Mesendoderm (in vitro differentiated cells): Measurements from ENCODE around the gene IGF1R.

Experiments
- DNase-seq: peaks from one replicate; pipeline ENCODE4 v3.0.0; 2013
- H2AK5ac ChIP-seq: 2 replicates; pipeline ENCODE4 v1.6.1; 2013; ENCODE audit warnings: low read length, inconsistent platforms
- H2BK120ac ChIP-seq: 2 replicates; pipeline ENCODE4 v1.6.1; 2013; ENCODE audit warnings: low read depth, mild to moderate bottlenecking, low read length, moderate library complexity, mixed read lengths
- H2BK15ac ChIP-seq: replicated peaks from 2 replicates; pipeline ENCODE4 v1.6.1; 2013; ENCODE audit warnings: low read depth, mild to moderate bottlenecking, moderate library complexity
- H2BK5ac ChIP-seq: 2 replicates; pipeline ENCODE4 v1.6.1; 2013; ENCODE audit warnings: low read length, inconsistent platforms
- H3K18ac ChIP-seq: 2 replicates; pipeline ENCODE4 v1.6.1; 2013; ENCODE audit warnings: mild to moderate bottlenecking, low read length, mixed read lengths
- H3K23ac ChIP-seq: one replicate; pipeline ENCODE4 v1.6.1; 2013; ENCODE audit warnings: low read length
- H3K27ac ChIP-seq: 2 replicates; pipeline ENCODE4 v1.5.1; 2013; ENCODE audit warnings: low read depth, mild to moderate bottlenecking, inconsistent platforms, low read length, moderate library complexity
- H3K27me3 ChIP-seq: 2 replicates; pipeline ENCODE4 v1.6.1; 2013; ENCODE audit warnings: low read length, control low read depth, mild to moderate bottlenecking, inconsistent platforms; ENCODE audit not compliant: insufficient read depth, poor library complexity
- H3K36me3 ChIP-seq: 2 replicates; pipeline ENCODE4 v1.6.1; 2013; ENCODE audit warnings: low read length, inconsistent platforms; ENCODE audit not compliant: control insufficient read depth, insufficient read depth
- H3K4ac ChIP-seq: one replicate; pipeline ENCODE4 v1.6.1; 2013; ENCODE audit warnings: low read depth, mild to moderate bottlenecking, low read length, moderate library complexity
- H3K4me1 ChIP-seq: 2 replicates; pipeline ENCODE4 v1.6.1; 2013; ENCODE audit warnings: low read depth, low read length, inconsistent platforms; ENCODE audit not compliant: control insufficient read depth
- H3K4me2 ChIP-seq: 2 replicates; pipeline ENCODE4 v1.6.1; 2013; ENCODE audit warnings: low read length
- H3K4me3 ChIP-seq: 2 replicates; pipeline ENCODE4 v1.5.1; 2013; ENCODE audit warnings: mild to moderate bottlenecking, low read length
- H3K56ac ChIP-seq: one replicate; pipeline ENCODE4 v1.6.1; 2013; ENCODE audit warnings: low read length
- H3K79me1 ChIP-seq: 2 replicates; pipeline ENCODE4 v1.6.1; 2013; ENCODE audit warnings: low read length, inconsistent platforms
- H3K79me2 ChIP-seq: 2 replicates; pipeline ENCODE4 v1.6.1; 2013; ENCODE audit warnings: mild to moderate bottlenecking, low read length; ENCODE audit not compliant: control insufficient read depth, insufficient read depth
- H3K9ac ChIP-seq: 2 replicates; pipeline ENCODE4 v1.6.1; 2013; ENCODE audit warnings: low read length, inconsistent platforms
- H4K5ac ChIP-seq: one replicate; pipeline ENCODE4 v1.6.1; 2013; ENCODE audit warnings: low read length
- H4K8ac ChIP-seq: one replicate; pipeline ENCODE4 v1.6.1; 2013; ENCODE audit warnings: low read depth, mild to moderate bottlenecking, control low read depth, low read length, moderate library complexity
- WGBS: extraction: QIAGEN DNeasy Blood & Tissue Kit; methylation state at CpG from one replicate; pipeline ENCODE4 v1.1.7; 2013; ENCODE audit warnings: low lambda C conversion rate, missing lambda C conversion rate; ENCODE audit not compliant: insufficient coverage; ENCODE audit errors: extremely low coverage; 5-methylcytosine and 5-hydroxymethylcytosine counted together

IGF1R gene

DNA sequence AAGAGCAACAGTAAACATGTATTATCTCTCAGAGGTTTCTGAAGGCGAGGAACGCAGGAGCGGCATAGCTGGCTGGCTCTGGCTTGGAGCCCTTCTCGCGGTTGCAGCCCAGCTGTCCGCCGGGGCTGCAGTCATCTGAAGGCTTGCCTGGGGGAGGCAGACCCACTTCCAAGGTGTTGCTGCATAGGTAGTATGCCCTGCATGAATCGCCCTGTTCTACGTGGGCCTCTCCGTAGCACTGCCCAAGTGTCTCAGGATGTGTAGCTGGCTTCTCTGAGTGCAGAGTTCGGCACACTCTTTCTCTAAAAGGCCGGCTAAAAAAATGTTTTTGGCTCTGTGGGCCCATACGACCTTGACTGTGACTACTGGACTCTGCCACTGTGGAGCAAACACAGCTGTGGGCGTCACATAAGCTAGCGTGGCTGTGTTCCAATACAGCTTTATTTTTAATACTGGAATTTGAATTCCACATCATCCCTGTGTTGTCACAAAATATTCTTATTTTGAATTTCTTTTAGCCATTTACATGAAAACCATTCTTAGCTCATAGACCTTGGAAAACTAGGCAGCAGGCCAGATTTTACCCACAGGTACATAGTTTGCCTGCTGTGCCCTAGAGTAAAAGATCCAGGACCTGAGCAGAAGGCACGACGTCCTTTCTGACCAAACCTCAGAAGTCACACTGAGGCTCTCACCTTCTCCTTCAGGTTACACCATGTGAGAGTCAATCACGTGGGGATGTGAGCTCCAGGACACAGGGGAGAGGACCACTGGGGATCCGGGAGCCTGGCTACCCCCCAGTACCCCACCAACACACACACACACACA, 303.4 kb downstream of the IGF1R start:
- WGBS, result no CpG with 5 or more reads among the region's 19 CpGs
- no peak for DNase-seq

DNA sequence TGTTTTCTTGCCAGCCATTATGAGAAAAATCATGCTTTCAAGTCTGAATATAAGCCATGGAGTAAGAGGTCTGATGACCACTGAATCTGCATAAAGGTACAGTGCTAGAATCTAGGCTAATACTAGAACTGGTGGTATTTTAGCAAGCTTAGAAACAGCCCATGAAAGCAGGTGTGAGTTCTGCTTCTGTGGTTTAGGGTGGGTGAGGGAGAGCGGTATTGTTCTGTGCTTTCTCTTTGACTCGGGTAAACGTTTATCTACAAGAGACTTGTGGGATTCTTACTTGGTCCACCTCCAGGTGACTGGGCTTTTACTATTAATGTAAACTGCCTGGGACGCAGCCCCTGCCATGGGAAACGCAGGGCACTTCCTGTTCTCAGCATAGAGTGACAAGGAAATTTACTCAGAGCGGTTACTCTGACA, 304.1 kb downstream of the IGF1R start:
- WGBS, result no CpG with 5 or more reads among the region's 6 CpGs
- no peak overlapping the region for H2AK5ac ChIP-seq
- H4K8ac ChIP-seq, result no peak overlapping the region
- H3K4ac ChIP-seq, result no peak overlapping the region
- H3K18ac ChIP-seq, result no peak overlapping the region
- no peak overlapping the region for H4K5ac ChIP-seq
- no peak overlapping the region for H3K9ac ChIP-seq
- H3K27me3 ChIP-seq, result no peaks in the 10 kb centered on the region
- no peak overlapping the region for H3K4me2 ChIP-seq
- no peaks in the 10 kb centered on the region for H3K4me1 ChIP-seq
- H3K56ac ChIP-seq, result no peak overlapping the region
- H2BK5ac ChIP-seq, result no peak overlapping the region
- H3K4me3 ChIP-seq, result no peak overlapping the region
- H2BK15ac ChIP-seq, result no peak overlapping the region
- no peaks in the 10 kb centered on the region for H3K79me1 ChIP-seq
- DNase-seq, result no peak
- H3K27ac ChIP-seq, result no peak overlapping the region
- no peaks in the 10 kb centered on the region for H3K79me2 ChIP-seq
- H3K36me3 ChIP-seq, result peaks cover 16% of the 10 kb centered on the region
- no peak overlapping the region for H3K23ac ChIP-seq
- H2BK120ac ChIP-seq, result no peak overlapping the region

More for the DNA sequence above, 303.4 kb downstream of the IGF1R start:
- Histone ChIP-seq H2BK15ac (no peak overlapping the region), H3K9ac (no peak overlapping the region), H2BK5ac (no peak overlapping the region), H4K8ac (no peak overlapping the region), H3K23ac (no peak overlapping the region), H3K18ac (no peak overlapping the region), H3K4me3 (no peak overlapping the region), H3K79me2 (no peaks in the 10 kb centered on the region), H3K4me1 (no peaks in the 10 kb centered on the region), H4K5ac (no peak overlapping the region), H3K56ac (no peak overlapping the region), H3K4me2 (no peak overlapping the region), H3K4ac (no peak overlapping the region), H2AK5ac (no peak overlapping the region), H3K79me1 (no peaks in the 10 kb centered on the region), H3K36me3 (peaks cover 15% of the 10 kb centered on the region), H2BK120ac (no peak overlapping the region), H3K27me3 (no peaks in the 10 kb centered on the region), H3K27ac (no peak overlapping the region)

DNA sequence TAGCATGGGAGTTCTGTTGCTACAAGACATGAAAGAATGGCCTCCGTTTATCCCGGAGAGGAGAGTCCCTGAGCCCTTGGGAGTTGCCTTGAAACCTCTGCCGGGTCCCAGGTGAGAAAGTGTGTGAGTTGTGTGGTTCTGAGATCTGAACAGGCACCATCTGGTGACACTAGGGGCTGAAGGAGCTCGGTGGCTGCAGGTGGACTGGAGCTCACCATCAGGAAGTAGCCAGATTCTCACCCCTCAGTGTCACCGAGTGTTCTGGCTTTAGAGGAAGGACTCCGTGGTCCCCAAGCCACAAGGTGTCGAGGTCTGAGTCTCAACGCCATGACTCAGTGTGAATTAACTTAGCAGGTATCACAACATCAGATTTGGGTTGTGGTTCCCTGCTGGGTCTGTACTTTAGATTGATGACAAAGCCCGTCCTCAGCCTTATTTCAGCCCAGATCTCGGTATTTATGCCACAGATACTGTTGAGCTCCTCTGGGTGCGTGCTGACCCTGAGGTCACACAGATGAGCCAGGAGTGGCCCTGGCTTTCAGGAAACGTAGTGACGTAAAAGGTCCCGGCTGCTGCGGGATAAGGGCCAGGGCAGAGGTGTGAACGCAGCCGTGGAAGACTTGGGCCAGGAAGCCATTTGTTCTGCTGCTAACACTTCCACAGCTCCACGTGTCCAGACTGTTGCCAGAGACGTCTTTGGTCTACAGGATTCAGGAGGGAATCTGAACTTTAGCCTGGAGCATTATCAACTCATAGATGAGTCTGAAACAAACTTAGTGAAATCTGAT, 304.9 kb downstream of the IGF1R start:
- peaks cover 16% of the 10 kb centered on the region for H3K36me3 ChIP-seq

DNA sequence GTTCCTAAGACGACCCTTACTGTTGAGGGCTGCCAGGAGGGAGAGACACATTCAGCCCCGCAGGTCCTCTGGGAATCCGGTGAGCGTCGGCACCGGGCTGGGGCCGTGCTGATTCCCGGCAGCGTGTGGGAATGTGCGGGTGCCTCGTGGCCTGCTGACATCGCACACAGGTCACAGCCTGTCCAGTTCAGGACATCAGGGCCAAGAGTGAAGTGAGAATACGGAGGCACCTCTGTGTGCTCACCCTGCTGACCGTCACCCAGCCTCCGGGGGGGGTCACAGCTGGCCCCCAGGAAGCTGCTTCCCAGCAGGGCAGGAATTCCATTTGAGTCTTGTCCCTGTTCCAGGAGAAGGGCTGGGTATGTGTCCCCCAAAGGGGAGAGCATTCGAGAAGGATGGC, 305.6 kb downstream of the IGF1R start:
- Histone ChIP-seq H3K9ac (no peak overlapping the region), H4K8ac (no peak overlapping the region), H3K4me1 (no peaks in the 10 kb centered on the region), H2BK5ac (no peak overlapping the region), H3K4ac (no peak overlapping the region), H3K18ac (no peak overlapping the region), H3K4me3 (no peak overlapping the region), H3K79me2 (no peaks in the 10 kb centered on the region), H3K79me1 (no peaks in the 10 kb centered on the region), H3K27me3 (no peaks in the 10 kb centered on the region), H3K23ac (no peak overlapping the region), H2BK120ac (no peak overlapping the region), H2BK15ac (no peak overlapping the region), H3K4me2 (no peak overlapping the region), H3K56ac (no peak overlapping the region), H3K27ac (no peak overlapping the region), H3K36me3 (peaks cover 12% of the 10 kb centered on the region), H2AK5ac (no peak overlapping the region), H4K5ac (no peak overlapping the region)
- DNase-seq, result no peak
- no CpG with 5 or more reads among the region's 16 CpGs for WGBS

More for the DNA sequence above, 304.9 kb downstream of the IGF1R start:
- no peaks in the 10 kb centered on the region for H3K79me2 ChIP-seq
- no peak overlapping the region for H3K56ac ChIP-seq
- H3K4ac ChIP-seq, result no peak overlapping the region
- DNase-seq, result peak; percentile 82
- no peak overlapping the region for H3K27ac ChIP-seq
- no peaks in the 10 kb centered on the region for H3K79me1 ChIP-seq
- H3K18ac ChIP-seq, result no peak overlapping the region
- no peak overlapping the region for H3K4me2 ChIP-seq
- H2AK5ac ChIP-seq, result no peak overlapping the region
- H2BK5ac ChIP-seq, result no peak overlapping the region
- no peak overlapping the region for H4K5ac ChIP-seq
- no peak overlapping the region for H3K9ac ChIP-seq
- no peak overlapping the region for H2BK15ac ChIP-seq
- no peak overlapping the region for H3K23ac ChIP-seq
- no peak overlapping the region for H4K8ac ChIP-seq
- H3K4me3 ChIP-seq, result no peak overlapping the region
- H2BK120ac ChIP-seq, result no peak overlapping the region
- no peaks in the 10 kb centered on the region for H3K27me3 ChIP-seq
- no CpG with 5 or more reads among the region's 19 CpGs for WGBS
- no peaks in the 10 kb centered on the region for H3K4me1 ChIP-seq

DNA sequence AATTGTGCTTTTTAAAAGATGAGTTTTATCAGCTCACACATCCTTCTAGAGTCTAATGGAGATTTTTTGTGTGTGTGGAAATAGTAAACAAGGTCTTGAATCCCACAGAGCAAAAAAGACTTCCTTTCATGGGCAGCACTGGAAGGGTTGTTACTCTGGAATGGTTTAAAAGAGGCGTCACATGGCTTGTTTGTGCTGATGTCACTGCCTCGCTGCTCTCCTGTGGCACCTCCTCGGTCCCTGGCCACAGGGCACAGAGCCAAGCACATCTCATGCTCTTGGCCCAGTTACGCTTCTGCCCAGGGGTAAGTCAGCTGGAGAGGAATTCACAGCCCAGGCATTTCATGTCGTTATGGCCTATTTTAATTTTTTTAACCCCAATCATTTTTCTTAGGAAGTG, 306.1 kb downstream of the IGF1R start:
- Histone ChIP-seq H3K4me2 (no peak overlapping the region), H3K4me1 (no peaks in the 10 kb centered on the region), H2AK5ac (no peak overlapping the region), H3K27ac (no peak overlapping the region), H4K8ac (no peak overlapping the region), H3K79me1 (no peaks in the 10 kb centered on the region), H3K18ac (no peak overlapping the region), H2BK120ac (no peak overlapping the region), H3K27me3 (no peaks in the 10 kb centered on the region), H2BK5ac (no peak overlapping the region), H3K4ac (no peak overlapping the region), H3K79me2 (no peaks in the 10 kb centered on the region), H3K9ac (no peak overlapping the region), H3K36me3 (peaks cover 10% of the 10 kb centered on the region), H3K56ac (no peak overlapping the region), H3K23ac (no peak overlapping the region), H3K4me3 (no peak overlapping the region), H2BK15ac (no peak overlapping the region), H4K5ac (no peak overlapping the region)
- DNase-seq, result no peak
- no CpG with 5 or more reads among the region's 5 CpGs for WGBS
